Natural killer cell treated with Interleukin-12 subunit alpha and Interleukin-12 subunit beta and Interleukin-15 and Interleukin-18, amount 100 ng/mL, for 72 hours (primary cell): ENCODE results near the gene SHE. TPM values are rescaled to one million over a fixed set of nuclear protein-coding genes. Genes with fewer than 3 reads are reported as not detected.

ENCODE experiments used
- ATAC-seq, 2 donors: fragments of 150-1000 bp; cut with Tn5 transposase in 1 of 2; sonication (Bioruptor Pico), chemical (Tn5 transposase) in 1 of 2; 2 replicates each; pipeline ENCODE4 v1.10.0; 2021
- DNase-seq: peaks from one replicate; pipeline ENCODE4 v3.0.0; 2022; ENCODE audit warnings: low spot score
- H3K27ac Mint-ChIP-seq, 2 donors: 1 replicate in 1 of 2; 2 replicates in 1 of 2; pipeline ENCODE4 v1.8.0; 2022; ENCODE audit warnings: mixed read lengths in 2 of 2, mild to moderate bottlenecking in 1 of 2, moderate library complexity in 1 of 2
- H3K27me3 Mint-ChIP-seq, 2 donors: 1 replicate in 1 of 2; 2 replicates in 1 of 2; pipeline ENCODE4 v1.8.0; 2022; ENCODE audit warnings: mixed read lengths in 2 of 2
- H3K36me3 Mint-ChIP-seq: one replicate; pipeline ENCODE4 v1.8.0; 2022; ENCODE audit warnings: mixed read lengths
- H3K4me1 Mint-ChIP-seq, 2 donors: 1 replicate in 1 of 2; 2 replicates in 1 of 2; pipeline ENCODE4 v1.8.0; 2022; ENCODE audit warnings: low read depth in 2 of 2, mixed read lengths in 2 of 2, mild to moderate bottlenecking in 1 of 2
- H3K4me3 Mint-ChIP-seq: one replicate; pipeline ENCODE4 v1.8.0; 2022; ENCODE audit warnings: mixed read lengths
- H3K9me3 Mint-ChIP-seq: 2 replicates; pipeline ENCODE4 v1.8.0; 2022; ENCODE audit warnings: mixed read lengths
- total RNA-seq, 2 donors: library from RNA; stranded (reverse); gene quantifications; one replicate each; pipeline ENCODE4 v1.2.3, GENCODE V29; 2022

Gene SHE
- total RNA-seq, 2 donors from 2014 or later, result 0.19 TPM; not detected in 1

DNA sequence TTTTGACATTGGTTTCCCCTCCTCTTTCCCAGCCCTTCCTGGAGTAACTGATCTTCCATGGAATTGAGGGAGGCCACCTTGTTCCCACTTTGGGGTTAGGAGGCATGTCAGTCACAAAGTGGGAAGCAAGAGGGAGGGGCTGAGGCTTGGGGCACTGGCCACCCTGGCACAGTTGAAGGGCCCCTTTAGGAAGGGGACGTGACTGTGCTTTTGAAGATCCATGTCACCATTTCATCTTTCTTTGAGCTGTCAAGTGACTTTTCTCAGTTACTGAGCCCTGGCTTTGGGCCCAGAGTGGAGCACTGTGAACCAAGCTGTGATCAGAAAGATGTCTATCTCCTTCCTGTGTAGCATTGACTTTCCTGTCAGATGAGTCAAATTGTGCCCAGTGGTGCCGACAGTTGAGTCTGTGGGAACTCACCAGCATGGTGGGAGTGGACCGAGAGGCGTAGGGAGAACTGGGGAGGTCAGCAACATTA, 38.7 kb downstream of the SHE start:
- Mint-ChIP-seq H3K27ac (peak overlapping the region; percentile 84 to 85), H3K4me1 (peaks cover 47 to 55% of the 10 kb centered on the region in 2 donors), H3K9me3 (no peaks in the 10 kb centered on the region), H3K4me3 (peak overlapping the region; percentile 67), H3K27me3 (peaks cover 0 to 10% of the 10 kb centered on the region in 2 donors), H3K36me3 (no peaks in the 10 kb centered on the region)
- DNase-seq (peak; percentile 84), ATAC-seq (peak; percentile 93 to 95)

DNA sequence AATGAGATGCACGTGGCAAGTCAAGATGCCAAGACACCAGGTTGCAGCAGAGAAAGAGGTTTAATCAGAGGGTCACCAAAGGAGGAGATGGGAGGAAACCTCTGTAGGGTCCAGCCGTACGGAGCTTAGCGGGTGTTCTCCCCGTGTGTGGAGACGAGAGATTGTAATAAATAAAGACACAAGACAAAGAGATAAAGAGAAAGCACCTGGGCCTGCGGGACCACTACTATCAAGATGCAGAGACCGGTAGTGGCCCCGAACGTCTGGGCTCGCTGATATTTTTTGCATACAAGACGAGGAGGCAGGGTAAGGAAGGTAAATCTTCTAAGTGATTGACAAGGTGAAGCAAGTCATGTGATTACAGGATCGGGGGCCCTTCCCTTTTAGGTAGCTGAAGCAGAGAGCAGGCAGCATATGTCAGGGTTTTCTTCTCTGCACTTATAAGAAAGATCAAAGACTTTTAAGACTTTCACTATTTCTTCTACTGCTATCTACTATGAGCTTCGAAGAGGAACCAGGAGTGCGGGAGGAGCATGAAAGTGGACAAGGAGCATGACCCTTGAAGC, 41.4 kb downstream of the SHE start:
- H3K9me3 Mint-ChIP-seq, result no peaks in the 10 kb centered on the region
- H3K27ac Mint-ChIP-seq, result peak overlapping the region; percentile 11 to 18
- no peaks in the 10 kb centered on the region for H3K36me3 Mint-ChIP-seq
- ATAC-seq (no peak), DNase-seq (no peak)
- no peak overlapping the region for H3K4me3 Mint-ChIP-seq
- H3K4me1 Mint-ChIP-seq, result peaks cover 26 to 34% of the 10 kb centered on the region in 2 donors
- H3K27me3 Mint-ChIP-seq, result peaks cover 0 to 13% of the 10 kb centered on the region in 2 donors

GRCh38 chr1:154459080-154459479, 43.1 kb downstream of the SHE start:
- ATAC-seq (no peak), DNase-seq (no peak)
- Mint-ChIP-seq H3K36me3 (no peaks in the 10 kb centered on the region), H3K27me3 (peaks cover 0 to 14% of the 10 kb centered on the region in 2 donors), H3K9me3 (no peaks in the 10 kb centered on the region), H3K27ac (no peak overlapping the region), H3K4me1 (peaks cover 21 to 35% of the 10 kb centered on the region in 2 donors), H3K4me3 (no peak overlapping the region)

DNA sequence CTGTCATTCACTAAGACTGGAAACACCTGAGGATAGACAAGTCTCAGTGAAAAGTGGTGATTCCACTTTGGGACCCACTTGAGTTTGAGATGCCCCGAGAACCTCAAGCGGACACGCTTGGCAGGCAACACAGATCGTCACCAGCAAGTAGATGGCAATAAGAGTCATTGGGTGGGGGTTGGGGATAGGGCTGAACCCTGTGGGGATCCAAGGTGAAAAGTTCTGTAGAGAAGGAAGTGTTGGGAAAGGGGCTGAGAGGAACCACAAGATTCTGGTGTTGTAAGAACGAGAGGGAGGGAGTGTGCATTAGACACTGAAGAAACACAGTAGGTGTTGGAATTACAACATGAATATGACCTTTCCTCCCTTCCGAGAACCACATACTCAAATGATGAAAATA, 45.6 kb downstream of the SHE start:
- Mint-ChIP-seq H3K27me3 (peaks cover 20 to 33% of the 10 kb centered on the region in 2 donors), H3K27ac (no peak overlapping the region), H3K9me3 (no peaks in the 10 kb centered on the region), H3K36me3 (no peaks in the 10 kb centered on the region), H3K4me1 (peaks cover 21 to 28% of the 10 kb centered on the region in 2 donors), H3K4me3 (no peak overlapping the region)
- ATAC-seq, result no peak
- no peak for DNase-seq

GRCh38 chr1:154454386-154455120, 47.7 kb downstream of the SHE start:
- Mint-ChIP-seq H3K27me3 (peaks cover 21 to 38% of the 10 kb centered on the region in 2 donors), H3K27ac (peak overlapping the region in 1 of 2 donors; percentile 10), H3K36me3 (no peaks in the 10 kb centered on the region), H3K9me3 (no peaks in the 10 kb centered on the region), H3K4me1 (peaks cover 15 to 21% of the 10 kb centered on the region in 2 donors), H3K4me3 (no peak overlapping the region)
- ATAC-seq (peak; percentile 51 to 62), DNase-seq (no peak)

DNA sequence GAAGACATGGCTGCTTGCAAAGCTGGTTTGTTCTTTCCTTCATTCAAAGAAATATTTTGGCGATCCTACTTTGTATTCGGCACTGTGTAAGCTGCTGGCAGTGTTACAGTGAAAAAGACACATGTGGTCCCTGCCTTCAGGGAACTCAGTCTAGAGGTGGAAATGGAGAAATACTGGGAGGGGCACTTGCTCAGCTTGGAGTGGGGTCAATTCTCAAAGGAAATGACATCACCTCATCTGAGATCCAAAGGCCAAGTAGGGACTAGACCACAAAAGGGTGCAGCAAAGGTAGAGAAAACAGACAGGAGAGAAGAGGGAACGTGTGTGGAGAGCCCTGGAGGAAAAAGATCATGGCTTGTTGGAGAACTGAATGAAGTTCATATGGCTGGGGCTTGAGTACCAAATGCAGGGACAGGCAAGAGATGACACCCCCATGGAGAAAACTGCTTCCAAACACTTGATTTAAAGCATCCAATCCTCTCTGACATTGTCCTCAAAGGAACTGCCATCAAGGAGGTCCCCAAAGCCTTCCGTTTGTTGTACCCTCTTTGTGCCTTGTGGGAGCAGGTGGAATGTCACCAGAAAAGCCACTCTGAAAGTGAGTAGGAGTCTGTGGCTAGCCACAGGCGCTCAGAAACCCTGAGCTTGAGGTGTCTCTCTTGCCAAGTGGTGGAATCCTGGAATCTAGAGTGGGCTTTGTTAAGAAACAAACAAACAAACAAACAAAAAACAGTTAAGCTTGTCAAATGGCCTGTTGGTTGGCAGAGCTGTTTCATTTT, 48.4 kb downstream of the SHE start:
- Mint-ChIP-seq H3K9me3 (no peaks in the 10 kb centered on the region), H3K4me1 (peaks cover 15 to 21% of the 10 kb centered on the region in 2 donors), H3K4me3 (peak overlapping the region; percentile 10), H3K27me3 (peaks cover 21 to 39% of the 10 kb centered on the region in 2 donors), H3K36me3 (no peaks in the 10 kb centered on the region), H3K27ac (peak overlapping the region in 1 of 2 donors; percentile 32)
- DNase-seq, result no peak
- peak; percentile 6 to 45 for ATAC-seq

DNA sequence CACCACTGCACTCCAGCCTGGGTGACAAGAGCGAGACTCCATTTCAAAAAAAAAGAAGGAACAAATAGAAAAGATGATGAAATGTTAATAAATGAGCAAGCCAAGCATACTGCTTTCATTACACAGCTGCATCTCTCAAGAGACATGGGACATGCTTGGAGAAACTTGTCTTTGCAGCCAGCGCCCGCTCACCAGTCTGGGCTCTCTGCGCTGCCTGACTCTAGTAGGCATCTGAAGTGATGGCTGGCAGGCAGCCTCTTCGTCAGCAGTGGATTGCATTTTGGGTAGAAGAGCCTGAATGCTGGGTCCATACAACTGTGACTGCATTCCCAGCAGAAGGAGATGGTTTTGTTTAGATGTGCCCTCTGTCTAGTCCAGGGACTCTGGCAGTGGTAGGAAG, 49.1 kb downstream of the SHE start:
- Mint-ChIP-seq H3K4me1 (peaks cover 15 to 21% of the 10 kb centered on the region in 2 donors), H3K36me3 (no peaks in the 10 kb centered on the region), H3K27ac (peak overlapping the region in 1 of 2 donors; percentile 32), H3K9me3 (no peaks in the 10 kb centered on the region), H3K4me3 (peak overlapping the region; percentile 10), H3K27me3 (peaks cover 21 to 39% of the 10 kb centered on the region in 2 donors)
- ATAC-seq (no peak), DNase-seq (no peak)

DNA sequence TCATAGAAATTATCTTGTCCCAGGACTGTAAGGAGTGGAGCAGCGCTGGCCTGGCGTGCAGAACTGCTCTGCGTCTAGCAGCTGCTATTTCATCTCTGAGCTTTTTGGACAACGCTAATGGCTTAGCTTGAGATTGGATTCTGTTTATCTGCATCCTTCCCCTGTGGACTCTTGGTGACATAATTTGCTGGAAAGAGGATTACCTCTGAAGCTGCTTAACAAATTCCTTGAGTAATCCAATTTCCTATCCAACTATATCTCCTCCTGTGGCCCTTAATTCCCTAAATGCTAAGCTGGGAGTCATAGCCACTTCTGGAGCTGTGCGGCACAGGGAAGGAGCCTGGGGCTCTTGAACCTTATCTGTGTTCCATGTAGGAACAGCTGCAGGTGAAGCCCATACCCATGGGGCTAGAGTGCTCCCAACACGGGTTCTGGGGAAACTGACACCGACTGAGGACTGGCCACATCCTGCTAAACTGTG, 53.8 kb downstream of the SHE start:
- no peak for ATAC-seq
- H3K9me3 Mint-ChIP-seq, result no peaks in the 10 kb centered on the region
- no peak overlapping the region for H3K27ac Mint-ChIP-seq
- H3K27me3 Mint-ChIP-seq, result peaks cover 18 to 28% of the 10 kb centered on the region in 2 donors
- H3K4me1 Mint-ChIP-seq, result peaks cover 19 to 28% of the 10 kb centered on the region in 2 donors
- peak; percentile 25 for DNase-seq
- no peak overlapping the region for H3K4me3 Mint-ChIP-seq
- no peaks in the 10 kb centered on the region for H3K36me3 Mint-ChIP-seq

DNA sequence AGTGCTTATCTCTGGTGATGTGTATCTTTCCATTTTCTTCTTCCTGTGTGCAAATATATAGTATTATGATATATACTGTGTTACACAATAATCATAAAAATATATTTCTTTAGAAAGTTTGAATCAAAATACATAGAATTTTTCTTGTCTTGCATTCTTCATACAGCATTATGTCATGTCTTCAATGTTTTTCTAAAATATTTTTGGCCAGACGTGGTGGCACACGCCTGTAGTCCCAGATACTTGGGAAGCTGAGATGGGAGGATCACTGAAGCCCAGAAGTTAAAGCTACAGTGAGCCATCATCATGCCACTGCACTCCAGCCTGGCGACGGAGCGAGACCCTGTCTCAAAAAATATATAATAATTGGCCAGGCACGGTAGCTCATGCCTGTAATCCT, 55.4 kb downstream of the SHE start:
- H3K4me3 Mint-ChIP-seq, result no peak overlapping the region
- no peaks in the 10 kb centered on the region for H3K36me3 Mint-ChIP-seq

GRCh38 chr1:154446292-154446691, 55.9 kb downstream of the SHE start:
- Mint-ChIP-seq H3K4me3 (peak overlapping the region; percentile 8), H3K27ac (no peak overlapping the region), H3K27me3 (peaks cover 11 to 27% of the 10 kb centered on the region in 2 donors), H3K9me3 (no peaks in the 10 kb centered on the region), H3K36me3 (no peaks in the 10 kb centered on the region), H3K4me1 (peaks cover 27 to 38% of the 10 kb centered on the region in 2 donors)
- ATAC-seq (no peak), DNase-seq (no peak)

More for the DNA sequence above, 55.4 kb downstream of the SHE start:
- ATAC-seq (no peak), DNase-seq (no peak)
- no peak overlapping the region for H3K27ac Mint-ChIP-seq
- peaks cover 24 to 33% of the 10 kb centered on the region in 2 donors for H3K4me1 Mint-ChIP-seq
- H3K9me3 Mint-ChIP-seq, result no peaks in the 10 kb centered on the region
- peaks cover 9 to 24% of the 10 kb centered on the region in 2 donors for H3K27me3 Mint-ChIP-seq

DNA sequence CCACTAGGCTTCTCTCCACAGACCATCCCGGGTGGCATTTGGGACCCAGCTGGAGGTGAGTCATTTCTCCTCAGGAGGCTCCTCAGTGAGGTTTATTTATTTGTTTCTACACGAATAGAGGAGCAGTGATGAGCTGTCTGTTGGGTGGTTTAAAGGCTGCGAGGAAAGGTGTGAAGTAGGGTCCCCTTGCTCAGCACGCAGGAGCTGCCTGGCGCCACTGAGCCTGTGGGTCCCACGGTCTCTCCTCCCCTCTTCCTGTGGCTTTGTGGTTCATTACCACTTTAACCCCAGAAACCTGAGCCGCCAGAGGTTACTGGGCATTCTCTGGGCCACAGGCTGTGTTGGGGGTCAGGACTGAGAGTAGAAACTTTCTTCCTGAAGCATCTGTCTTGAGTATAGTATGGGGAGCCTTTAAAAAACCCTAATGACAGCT, 57.2 kb downstream of the SHE start:
- Mint-ChIP-seq H3K9me3 (no peaks in the 10 kb centered on the region), H3K36me3 (no peaks in the 10 kb centered on the region), H3K27ac (peak overlapping the region; percentile 51 to 67), H3K4me3 (peak overlapping the region; percentile 55), H3K4me1 (peaks cover 35 to 49% of the 10 kb centered on the region in 2 donors), H3K27me3 (peaks cover 17 to 28% of the 10 kb centered on the region in 2 donors)
- peak; percentile 84 for DNase-seq
- ATAC-seq, result peak; percentile 93 to 95

- Mint-ChIP-seq H3K4me1 (peaks cover 47 to 62% of the 10 kb centered on the region in 2 donors), H3K4me3 (no peak overlapping the region), H3K27ac (peak overlapping the region; percentile 21 to 46), H3K9me3 (no peaks in the 10 kb centered on the region), H3K36me3 (no peaks in the 10 kb centered on the region), H3K27me3 (peaks cover 17 to 25% of the 10 kb centered on the region in 2 donors)
- ATAC-seq (no peak), DNase-seq (no peak)
These were observed 58.8 kb downstream of the SHE start for GRCh38 chr1:154443274-154444013.
